Activated T-cell treated with anti-CD3 and anti-CD28 coated beads, Interleukin-2, amount 50 U/mL, for 24 hours (primary cell): Measurements from ENCODE around the gene DOK6.

Source experiments
- DNase-seq: peaks from one replicate; pipeline ENCODE4 v3.0.0-alpha.2; 2020
- H3K27ac Mint-ChIP-seq: 2 replicates; pipeline ENCODE4 v1.8.0; 2020; ENCODE audit warnings: mild to moderate bottlenecking, mixed read lengths
- H3K27me3 Mint-ChIP-seq: 2 replicates; pipeline ENCODE4 v1.8.0; 2020; ENCODE audit warnings: mixed read lengths
- H3K36me3 Mint-ChIP-seq: 2 replicates; pipeline ENCODE4 v1.8.0; 2020; ENCODE audit warnings: low read depth, mixed read lengths
- H3K4me1 Mint-ChIP-seq: 2 replicates; pipeline ENCODE4 v1.8.0; 2020; ENCODE audit warnings: low read depth, mixed read lengths
- H3K4me3 Mint-ChIP-seq: 2 replicates; pipeline ENCODE4 v1.8.0; 2020; ENCODE audit warnings: mild to moderate bottlenecking, moderate library complexity, mixed read lengths
- H3K9me3 Mint-ChIP-seq: 2 replicates; pipeline ENCODE4 v1.8.0; 2020; ENCODE audit warnings: mixed read lengths

The DOK6 gene

GRCh38 chr18:69400976-69401225 is 213 bp downstream of the DOK6 start:
- Mint-ChIP-seq H3K36me3 (no peaks in the 10 kb centered on the region), H3K4me3 (peak overlapping the region; percentile 54), H3K27ac (no peak overlapping the region), H3K27me3 (peaks cover 76% of the 10 kb centered on the region), H3K9me3 (no peaks in the 10 kb centered on the region), H3K4me1 (peaks cover 17% of the 10 kb centered on the region)
- DNase-seq = no peak

- Mint-ChIP-seq H3K27me3 (peaks cover 76% of the 10 kb centered on the region), H3K27ac (no peak overlapping the region), H3K4me3 (peak overlapping the region; percentile 54), H3K36me3 (no peaks in the 10 kb centered on the region), H3K9me3 (no peaks in the 10 kb centered on the region), H3K4me1 (peaks cover 17% of the 10 kb centered on the region)
- DNase-seq = peak; percentile 35
Measured at GRCh38 chr18:69401226-69401971, 711 bp downstream of the DOK6 start.

GRCh38 chr18:69401972-69402532 is 1.4 kb downstream of the DOK6 start:
- no peak for DNase-seq
- no peaks in the 10 kb centered on the region for H3K36me3 Mint-ChIP-seq
- peak overlapping the region; percentile 54 for H3K4me3 Mint-ChIP-seq
- H3K27me3 Mint-ChIP-seq = peaks cover 76% of the 10 kb centered on the region
- H3K27ac Mint-ChIP-seq = no peak overlapping the region
- H3K9me3 Mint-ChIP-seq = no peaks in the 10 kb centered on the region
- peaks cover 17% of the 10 kb centered on the region for H3K4me1 Mint-ChIP-seq

- no peaks in the 10 kb centered on the region for H3K36me3 Mint-ChIP-seq
- H3K27ac Mint-ChIP-seq = no peak overlapping the region
- no peak for DNase-seq
- H3K9me3 Mint-ChIP-seq = no peaks in the 10 kb centered on the region
- H3K27me3 Mint-ChIP-seq = peaks cover 72% of the 10 kb centered on the region
- H3K4me3 Mint-ChIP-seq = peak overlapping the region; percentile 54
- peaks cover 17% of the 10 kb centered on the region for H3K4me1 Mint-ChIP-seq
Measured at GRCh38 chr18:69402533-69402989, 1.9 kb downstream of the DOK6 start.

GRCh38 chr18:69408522-69408921 is 7.8 kb downstream of the DOK6 start:
- H3K4me1 Mint-ChIP-seq = no peaks in the 10 kb centered on the region
- H3K27me3 Mint-ChIP-seq = peaks cover 44% of the 10 kb centered on the region
- no peak for DNase-seq
- H3K27ac Mint-ChIP-seq = no peak overlapping the region
- no peak overlapping the region for H3K4me3 Mint-ChIP-seq
- H3K9me3 Mint-ChIP-seq = no peaks in the 10 kb centered on the region
- no peaks in the 10 kb centered on the region for H3K36me3 Mint-ChIP-seq

- H3K4me1 Mint-ChIP-seq = no peaks in the 10 kb centered on the region
- no peaks in the 10 kb centered on the region for H3K9me3 Mint-ChIP-seq
- H3K27me3 Mint-ChIP-seq = peaks cover 30% of the 10 kb centered on the region
- H3K4me3 Mint-ChIP-seq = no peak overlapping the region
- H3K27ac Mint-ChIP-seq = no peak overlapping the region
- no peaks in the 10 kb centered on the region for H3K36me3 Mint-ChIP-seq
- DNase-seq = no peak
Measured at GRCh38 chr18:69411199-69411598, 10.5 kb downstream of the DOK6 start.

- Mint-ChIP-seq H3K27me3 (peaks cover 22% of the 10 kb centered on the region), H3K9me3 (no peaks in the 10 kb centered on the region), H3K36me3 (no peaks in the 10 kb centered on the region), H3K4me1 (no peaks in the 10 kb centered on the region), H3K4me3 (no peak overlapping the region), H3K27ac (no peak overlapping the region)
- no peak for DNase-seq
Measured at GRCh38 chr18:69414184-69414583, 13.5 kb downstream of the DOK6 start.

DNA sequence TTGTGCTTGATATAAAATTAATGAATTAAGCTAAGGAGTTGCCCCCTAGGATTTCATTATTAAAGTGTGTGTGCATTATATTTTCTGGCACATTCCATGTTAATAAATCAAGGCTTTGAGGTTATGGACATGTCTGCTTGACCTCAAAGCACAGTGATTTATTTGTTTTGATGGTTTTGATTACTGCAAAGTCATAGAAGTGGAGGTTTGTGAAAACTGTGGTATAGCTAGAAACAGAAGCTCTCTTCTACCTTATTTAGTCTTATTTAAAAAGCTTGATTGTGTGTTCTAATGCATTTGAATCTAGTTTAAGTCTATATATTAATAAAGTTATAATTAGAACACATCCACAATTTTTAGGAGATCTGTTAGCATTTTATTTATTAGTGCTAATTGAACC is 32.2 kb downstream of the DOK6 start:
- Mint-ChIP-seq H3K4me1 (no peaks in the 10 kb centered on the region), H3K4me3 (no peak overlapping the region), H3K36me3 (no peaks in the 10 kb centered on the region), H3K9me3 (no peaks in the 10 kb centered on the region), H3K27ac (no peak overlapping the region), H3K27me3 (peaks cover 2% of the 10 kb centered on the region)
- no peak for DNase-seq

GRCh38 chr18:69435000-69435399 is 34.3 kb downstream of the DOK6 start:
- Mint-ChIP-seq H3K36me3 (no peaks in the 10 kb centered on the region), H3K27ac (no peak overlapping the region)

GRCh38 chr18:69444221-69444620 is 43.5 kb downstream of the DOK6 start:
- H3K36me3 Mint-ChIP-seq = no peaks in the 10 kb centered on the region
- peaks cover under 1% of the 10 kb centered on the region for H3K9me3 Mint-ChIP-seq
- no peaks in the 10 kb centered on the region for H3K4me1 Mint-ChIP-seq
- H3K4me3 Mint-ChIP-seq = no peak overlapping the region
- peaks cover 7% of the 10 kb centered on the region for H3K27me3 Mint-ChIP-seq
- DNase-seq = no peak
- no peak overlapping the region for H3K27ac Mint-ChIP-seq

More at GRCh38 chr18:69435000-69435399, 34.3 kb downstream of the DOK6 start:
- no peak overlapping the region for H3K4me3 Mint-ChIP-seq
- H3K9me3 Mint-ChIP-seq = peaks cover 4% of the 10 kb centered on the region
- no peaks in the 10 kb centered on the region for H3K4me1 Mint-ChIP-seq
- peaks cover 2% of the 10 kb centered on the region for H3K27me3 Mint-ChIP-seq
- DNase-seq = no peak

DNA sequence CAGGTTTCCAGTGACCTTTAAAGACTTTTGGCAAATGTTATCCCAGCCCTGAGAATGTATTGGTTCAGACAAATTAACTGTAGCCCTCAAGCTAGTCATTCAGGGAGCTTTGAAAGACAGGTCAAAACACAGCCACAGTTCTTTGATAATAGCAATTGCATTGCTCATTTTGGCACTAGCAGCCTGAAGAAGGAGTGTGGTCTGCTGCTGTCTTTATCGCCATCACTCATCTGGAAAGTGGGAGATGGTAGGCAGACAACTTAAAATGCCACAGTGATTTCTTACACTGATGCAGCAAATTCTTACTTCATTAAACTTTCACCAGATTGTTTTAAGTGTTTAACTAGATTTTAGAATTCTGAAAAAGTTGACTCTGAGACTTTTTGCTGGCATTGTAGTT is 47.2 kb downstream of the DOK6 start:
- H3K4me3 Mint-ChIP-seq = no peak overlapping the region
- no peaks in the 10 kb centered on the region for H3K4me1 Mint-ChIP-seq
- peaks cover 7% of the 10 kb centered on the region for H3K27me3 Mint-ChIP-seq
- DNase-seq = no peak
- no peak overlapping the region for H3K27ac Mint-ChIP-seq
- no peaks in the 10 kb centered on the region for H3K9me3 Mint-ChIP-seq
- no peaks in the 10 kb centered on the region for H3K36me3 Mint-ChIP-seq

- Mint-ChIP-seq H3K36me3 (no peaks in the 10 kb centered on the region), H3K27me3 (peaks cover 4% of the 10 kb centered on the region), H3K4me1 (no peaks in the 10 kb centered on the region), H3K4me3 (no peak overlapping the region), H3K9me3 (no peaks in the 10 kb centered on the region), H3K27ac (no peak overlapping the region)
- DNase-seq = no peak
Measured at GRCh38 chr18:69455125-69455524, 54.4 kb downstream of the DOK6 start.

DNA sequence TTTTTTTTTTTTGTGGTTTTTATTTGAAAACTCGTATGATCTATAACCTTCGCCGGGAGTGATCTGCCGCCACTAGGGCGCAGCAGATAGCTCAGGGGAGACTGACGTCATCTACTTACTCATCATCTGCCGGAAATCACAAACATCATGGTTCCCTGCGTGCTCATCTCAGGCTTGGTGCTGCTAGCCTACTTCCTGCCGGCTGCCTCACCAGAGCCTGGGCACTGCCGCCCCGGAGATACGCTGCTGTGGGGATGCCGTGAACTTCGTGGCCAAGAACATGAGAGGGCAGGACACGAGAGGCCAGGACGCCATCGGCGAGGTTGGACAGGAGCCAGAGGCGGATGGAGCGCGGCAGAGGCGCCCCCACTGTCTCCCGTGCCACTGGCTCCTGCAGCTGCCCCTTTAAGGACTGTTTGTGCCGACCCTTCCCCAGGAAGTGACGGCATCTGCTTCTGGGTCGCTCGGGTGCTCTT is 68.8 kb downstream of the DOK6 start:
- Mint-ChIP-seq H3K27me3 (peaks cover 3% of the 10 kb centered on the region), H3K36me3 (no peaks in the 10 kb centered on the region), H3K4me3 (no peak overlapping the region), H3K4me1 (peaks cover 7% of the 10 kb centered on the region), H3K9me3 (no peaks in the 10 kb centered on the region), H3K27ac (peak overlapping the region; percentile 77)
- peak; percentile 70 for DNase-seq

- Mint-ChIP-seq H3K4me1 (no peaks in the 10 kb centered on the region), H3K27me3 (peaks cover 7% of the 10 kb centered on the region), H3K4me3 (no peak overlapping the region), H3K27ac (no peak overlapping the region), H3K9me3 (no peaks in the 10 kb centered on the region), H3K36me3 (no peaks in the 10 kb centered on the region)
- no peak for DNase-seq
Measured at GRCh38 chr18:69480460-69480859, 79.8 kb downstream of the DOK6 start.

DNA sequence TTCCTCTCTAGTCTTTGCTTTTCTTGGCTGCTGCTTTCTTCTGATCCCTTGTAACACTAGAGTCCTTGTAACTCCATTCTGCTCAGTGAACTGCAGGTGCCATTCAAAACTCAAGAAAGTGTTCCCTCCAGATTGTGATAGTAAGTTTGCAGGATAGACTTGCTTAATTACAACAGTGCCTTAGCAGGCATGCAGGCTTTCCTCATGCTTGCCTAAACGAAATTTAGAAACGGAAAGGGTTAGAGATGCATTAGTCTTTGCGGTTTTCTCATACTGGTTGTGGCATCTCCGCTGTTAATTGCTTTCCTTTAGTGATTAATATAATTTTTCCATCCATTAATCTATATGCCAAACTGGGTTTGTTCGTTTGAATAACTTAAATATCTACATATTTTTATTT is 82.9 kb downstream of the DOK6 start:
- no peaks in the 10 kb centered on the region for H3K36me3 Mint-ChIP-seq
- no peak for DNase-seq
- no peaks in the 10 kb centered on the region for H3K9me3 Mint-ChIP-seq
- H3K27ac Mint-ChIP-seq = no peak overlapping the region
- H3K4me1 Mint-ChIP-seq = no peaks in the 10 kb centered on the region
- no peak overlapping the region for H3K4me3 Mint-ChIP-seq
- peaks cover 15% of the 10 kb centered on the region for H3K27me3 Mint-ChIP-seq
